GM12878 (cell line): ENCODE measurements around the gene PPM1N.

Experiments
- ATF3 ChIP-seq: IDR thresholded peaks from 2 replicates; pipeline ENCODE4 v1.6.1; 2011; ENCODE audit warnings: low read depth, mild to moderate bottlenecking, low read length, moderate library complexity, borderline replicate concordance; ENCODE audit errors: extremely low read depth
- EP300 ChIP-seq, 2 experiments: fragments of 150-350 bp in 1 of 2; IDR thresholded peaks; 2 replicates each; pipeline ENCODE4 v1.6.1; 2011 to 2012; ENCODE audit warnings: low read depth in 2 of 2, low read length in 2 of 2, borderline replicate concordance in 1 of 2, improper control_type of control experiment in 1 of 2, inconsistent platforms in 1 of 2; ENCODE audit not compliant: control insufficient read depth in 1 of 2
- EZH2 ChIP-seq: IDR thresholded peaks from 2 replicates; pipeline ENCODE4 v1.6.1; 2012; ENCODE audit warnings: low read depth, mild to moderate bottlenecking, control low read depth, inconsistent platforms, low read length, borderline replicate concordance; ENCODE audit not compliant: control insufficient read depth
- FOS ChIP-seq: IDR thresholded peaks from 3 replicates; pipeline ENCODE4 v1.6.1; 2011; ENCODE audit warnings: borderline replicate concordance; ENCODE audit not compliant: insufficient read length; ENCODE audit errors: extremely low read depth
- IRF5 ChIP-seq: fragments of 450-650 bp; IDR thresholded peaks from 2 replicates; pipeline ENCODE4 v1.6.1; 2017; ENCODE audit warnings: borderline replicate concordance
- JUNB ChIP-seq: IDR thresholded peaks from 2 replicates; pipeline ENCODE4 v1.6.1; 2016; ENCODE audit warnings: antibody characterized with exemption, mild to moderate bottlenecking
- MTA2 ChIP-seq: fragments of 450-650 bp; IDR thresholded peaks from 2 replicates; pipeline ENCODE4 v1.6.1; 2016; ENCODE audit warnings: low read depth, mild to moderate bottlenecking, moderate library complexity
- NFYB ChIP-seq: IDR thresholded peaks from 2 replicates; pipeline ENCODE4 v1.6.1; 2011; ENCODE audit warnings: low read depth, mild to moderate bottlenecking, low read length, improper control_type of control experiment, moderate library complexity; ENCODE audit not compliant: insufficient read depth
- RAD51 ChIP-seq: fragments of 450-650 bp; IDR thresholded peaks from 2 replicates; pipeline ENCODE4 v1.6.1; 2016; ENCODE audit warnings: moderate library complexity, mild to moderate bottlenecking, inconsistent platforms
- ZNF384 ChIP-seq: IDR thresholded peaks from 2 replicates; pipeline ENCODE4 v1.6.1; 2012; ENCODE audit warnings: low read depth, mild to moderate bottlenecking, low read length, improper control_type of control experiment, borderline replicate concordance
- TF ChIP-seq, protein P1 (sequence below), 3 experiments: IDR thresholded peaks in 2 of 3; conservative IDR thresholded peaks in 1 of 3; 2 replicates each; pipeline ENCODE4 v1.5.1; 2011; ENCODE audit warnings: low read depth in 3 of 3, low read length in 3 of 3, mild to moderate bottlenecking in 3 of 3, control low read depth in 2 of 3, moderate library complexity in 2 of 3, inconsistent platforms in 1 of 3, mixed read lengths in 1 of 3; ENCODE audit not compliant: control insufficient read depth in 2 of 3, insufficient read depth in 1 of 3; ENCODE audit errors: extremely low read depth in 1 of 3
- TF ChIP-seq, protein P2 (sequence below): IDR thresholded peaks from 2 replicates; pipeline ENCODE4 v1.6.1; 2011; ENCODE audit warnings: mild to moderate bottlenecking, low read depth, low read length, moderate library complexity; ENCODE audit not compliant: insufficient replicate concordance

DNA sequence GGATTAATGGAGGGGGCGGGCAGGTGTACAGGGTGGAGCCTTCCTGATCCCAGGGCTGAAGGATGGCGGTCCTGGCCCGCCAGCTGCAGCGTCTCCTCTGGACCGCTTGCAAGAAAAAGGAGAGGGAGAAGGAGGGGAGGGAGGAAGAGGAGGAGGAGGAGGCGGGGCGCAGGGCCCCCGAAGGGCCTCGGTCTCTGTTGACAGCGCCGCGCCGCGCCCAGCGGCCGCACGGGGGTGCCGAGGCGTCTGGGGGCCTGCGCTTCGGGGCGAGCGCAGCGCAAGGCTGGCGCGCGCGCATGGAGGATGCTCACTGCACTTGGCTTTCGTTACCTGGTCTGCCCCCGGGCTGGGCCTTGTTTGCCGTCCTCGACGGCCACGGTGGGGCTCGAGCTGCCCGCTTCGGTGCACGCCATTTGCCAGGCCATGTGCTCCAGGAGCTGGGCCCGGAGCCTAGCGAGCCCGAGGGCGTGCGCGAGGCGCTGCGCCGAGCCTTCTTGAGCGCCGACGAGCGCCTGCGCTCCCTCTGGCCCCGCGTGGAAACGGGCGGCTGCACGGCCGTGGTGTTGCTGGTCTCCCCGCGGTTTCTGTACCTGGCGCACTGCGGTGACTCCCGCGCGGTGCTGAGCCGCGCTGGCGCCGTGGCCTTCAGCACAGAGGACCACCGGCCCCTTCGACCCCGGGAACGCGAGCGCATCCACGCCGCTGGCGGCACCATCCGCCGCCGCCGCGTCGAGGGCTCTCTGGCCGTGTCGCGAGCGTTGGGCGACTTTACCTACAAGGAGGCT is at the start of gene PPM1N:
- no peak for TF ChIP-seq FOS
- TF ChIP-seq, protein P1, sequence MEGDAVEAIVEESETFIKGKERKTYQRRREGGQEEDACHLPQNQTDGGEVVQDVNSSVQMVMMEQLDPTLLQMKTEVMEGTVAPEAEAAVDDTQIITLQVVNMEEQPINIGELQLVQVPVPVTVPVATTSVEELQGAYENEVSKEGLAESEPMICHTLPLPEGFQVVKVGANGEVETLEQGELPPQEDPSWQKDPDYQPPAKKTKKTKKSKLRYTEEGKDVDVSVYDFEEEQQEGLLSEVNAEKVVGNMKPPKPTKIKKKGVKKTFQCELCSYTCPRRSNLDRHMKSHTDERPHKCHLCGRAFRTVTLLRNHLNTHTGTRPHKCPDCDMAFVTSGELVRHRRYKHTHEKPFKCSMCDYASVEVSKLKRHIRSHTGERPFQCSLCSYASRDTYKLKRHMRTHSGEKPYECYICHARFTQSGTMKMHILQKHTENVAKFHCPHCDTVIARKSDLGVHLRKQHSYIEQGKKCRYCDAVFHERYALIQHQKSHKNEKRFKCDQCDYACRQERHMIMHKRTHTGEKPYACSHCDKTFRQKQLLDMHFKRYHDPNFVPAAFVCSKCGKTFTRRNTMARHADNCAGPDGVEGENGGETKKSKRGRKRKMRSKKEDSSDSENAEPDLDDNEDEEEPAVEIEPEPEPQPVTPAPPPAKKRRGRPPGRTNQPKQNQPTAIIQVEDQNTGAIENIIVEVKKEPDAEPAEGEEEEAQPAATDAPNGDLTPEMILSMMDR (IDR thresholded peaks at IDR 0.05 in 2 of 3, conservative IDR thresholded peaks at IDR 0.05 in 1 of 3; ENCODE audit: control insufficient read depth in 2 of 3, extremely low read depth in 1 of 3, insufficient read depth in 1 of 3, low read depth in 3 of 3, low read length in 3 of 3) = peak; percentile 13 to 37 (median 28); a peak in 3 of 6 replicates
- TF ChIP-seq IRF5 = no peak
- no peak for TF ChIP-seq ATF3
- TF ChIP-seq MTA2 = no peak
- TF ChIP-seq JUNB = no peak
- TF ChIP-seq ZNF384 = no peak
- no peak for TF ChIP-seq RAD51
- no peak for TF ChIP-seq EP300 (IDR thresholded peaks at IDR 0.05; ENCODE audit: borderline replicate concordance in 1 of 2, control insufficient read depth in 1 of 2, low read depth in 2 of 2, low read length in 2 of 2)
- TF ChIP-seq NFYB = no peak
- no peak for TF ChIP-seq EZH2
- TF ChIP-seq, protein P2, sequence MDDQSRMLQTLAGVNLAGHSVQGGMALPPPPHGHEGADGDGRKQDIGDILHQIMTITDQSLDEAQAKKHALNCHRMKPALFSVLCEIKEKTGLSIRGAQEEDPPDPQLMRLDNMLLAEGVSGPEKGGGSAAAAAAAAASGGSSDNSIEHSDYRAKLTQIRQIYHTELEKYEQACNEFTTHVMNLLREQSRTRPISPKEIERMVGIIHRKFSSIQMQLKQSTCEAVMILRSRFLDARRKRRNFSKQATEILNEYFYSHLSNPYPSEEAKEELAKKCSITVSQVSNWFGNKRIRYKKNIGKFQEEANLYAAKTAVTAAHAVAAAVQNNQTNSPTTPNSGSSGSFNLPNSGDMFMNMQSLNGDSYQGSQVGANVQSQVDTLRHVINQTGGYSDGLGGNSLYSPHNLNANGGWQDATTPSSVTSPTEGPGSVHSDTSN = no peak
